ENCODE data around the gene POLR1F.
"Not testable (repeated sequence)": the region's sequence is repeated elsewhere in the genome, so short reads cannot be mapped to it uniquely, and the experiment has no call there.

Gene POLR1F

GRCh38 chr7:19708397-19709248, at the start of gene POLR1F:
POLR1F (minus strand) TSS chr7:19709037; CDS start chr7:19709016, 21 bp downstream.
- DNase-seq (ENCODE audit: low read depth) = peak; percentile 89

DNA sequence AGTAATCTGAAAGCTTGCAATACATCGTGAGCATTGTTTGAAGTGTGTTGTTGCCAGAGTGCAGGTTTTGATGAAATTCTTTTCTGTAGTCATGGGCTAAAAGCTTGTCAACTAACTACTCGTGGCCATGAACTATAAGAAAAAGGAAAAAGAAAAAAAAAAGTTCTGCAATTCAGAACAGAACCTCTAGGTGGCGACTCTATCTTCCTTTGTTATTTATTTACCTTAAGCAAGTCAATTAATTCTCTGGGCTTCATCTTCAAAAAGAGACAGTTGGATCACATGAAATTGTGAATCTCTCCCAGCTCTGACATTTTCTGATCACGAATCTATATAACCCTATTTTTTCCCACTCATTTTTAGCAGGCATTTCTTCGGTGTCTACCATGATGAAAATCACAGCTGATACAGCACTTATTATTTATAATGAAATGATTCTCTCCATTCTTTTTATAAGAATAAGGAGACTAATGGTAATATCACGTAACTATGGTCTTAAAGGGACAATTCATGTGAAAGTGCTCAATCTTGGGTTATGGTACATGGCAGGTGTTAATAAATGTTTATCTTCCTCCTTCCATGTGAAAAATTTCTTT, 45.8 kb upstream of the POLR1F start:
- no peak for DNase-seq (ENCODE audit: low read depth)

DNA sequence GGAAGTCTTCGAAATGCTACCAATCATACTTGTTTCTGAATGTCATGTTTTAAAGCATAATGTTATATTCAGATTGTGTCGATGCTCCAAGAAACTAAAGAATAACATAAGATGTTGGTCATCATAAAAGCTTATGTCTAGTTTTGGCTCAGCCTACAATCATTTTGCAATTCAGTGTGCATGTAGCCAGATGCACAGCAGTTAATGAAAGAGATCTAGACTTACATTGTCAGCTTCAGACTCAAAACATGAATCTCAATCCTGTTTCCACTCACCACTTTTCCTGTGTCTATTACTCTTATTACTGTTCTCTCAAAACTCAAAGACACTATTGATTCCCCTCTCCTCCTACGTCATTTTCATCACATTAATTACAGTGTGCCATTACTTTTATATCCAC, 43.2 kb upstream of the POLR1F start:
- no peak for DNase-seq (ENCODE audit: low read depth)

GRCh38 chr7:19749658-19750057, 40.8 kb upstream of the POLR1F start:
- no peak for DNase-seq (ENCODE audit: low read depth)

- no peak for DNase-seq (ENCODE audit: low read depth)
These were observed 39.0 kb upstream of the POLR1F start for GRCh38 chr7:19747740-19748339.

DNA sequence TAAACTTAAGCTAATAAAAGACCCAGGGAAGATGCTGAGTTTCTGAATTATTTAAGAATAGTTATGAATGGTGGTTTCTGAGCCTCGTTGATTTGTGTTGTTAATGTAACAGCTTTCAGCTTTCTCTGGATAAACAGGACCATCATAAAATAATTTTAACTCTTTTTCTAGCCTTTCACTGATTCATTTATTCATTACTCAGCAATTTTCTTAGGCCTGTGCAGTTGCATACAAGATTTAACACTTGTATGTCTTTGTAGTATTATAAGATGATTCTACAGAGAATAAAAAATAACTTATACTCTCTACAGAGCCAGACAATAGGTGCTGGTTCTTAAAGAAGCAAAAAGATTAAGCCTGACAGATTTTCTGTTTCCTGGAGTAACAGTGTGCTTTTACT, 35.2 kb upstream of the POLR1F start:
- no peak for DNase-seq (ENCODE audit: low read depth)

- DNase-seq (ENCODE audit: low read depth) = no peak
These were observed 19.9 kb upstream of the POLR1F start for GRCh38 chr7:19728716-19729115.

GRCh38 chr7:19725770-19726169, 16.9 kb upstream of the POLR1F start:
- no peak for DNase-seq (ENCODE audit: low read depth)

DNA sequence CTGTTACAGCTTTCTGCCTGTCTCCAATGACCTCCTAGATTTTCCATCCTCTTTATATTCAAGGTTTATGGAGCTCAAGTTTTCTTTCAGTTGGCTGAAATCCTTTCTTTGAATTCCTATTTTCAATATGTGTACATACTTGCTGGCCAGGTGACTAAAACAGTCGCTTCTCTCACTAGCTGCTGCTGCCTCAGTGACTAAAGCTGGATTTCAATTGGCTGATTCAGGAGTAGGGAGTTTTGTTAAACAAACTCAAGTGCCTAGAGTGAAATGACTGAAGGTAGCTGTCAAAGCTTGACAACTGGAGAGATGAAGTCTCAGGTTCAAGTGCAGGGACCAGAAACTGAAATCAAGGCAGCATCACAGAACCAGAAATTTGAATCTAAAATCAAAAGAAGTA, 6.7 kb upstream of the POLR1F start:
- DNase-seq (ENCODE audit: low read depth) = no peak

DNA sequence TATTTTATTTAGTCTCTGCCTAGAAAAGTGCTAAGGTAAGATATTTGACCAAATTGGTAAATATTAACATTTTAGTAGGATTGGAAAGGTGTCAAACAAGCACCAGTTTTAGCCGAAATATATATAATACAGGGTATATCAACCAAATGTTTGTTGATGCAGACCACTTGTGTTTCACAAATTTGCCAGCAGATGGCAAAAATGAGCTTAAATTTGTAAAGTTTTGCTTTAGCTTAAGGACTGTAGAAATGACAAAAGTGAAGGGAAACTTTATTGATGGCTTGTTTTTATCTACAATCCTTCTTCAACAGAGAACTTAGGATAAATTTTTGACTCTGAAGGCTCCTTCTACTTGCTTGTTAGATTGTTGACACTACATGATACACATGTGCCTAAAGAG, 4.8 kb upstream of the POLR1F start:
- no peak for DNase-seq (ENCODE audit: low read depth)

DNA sequence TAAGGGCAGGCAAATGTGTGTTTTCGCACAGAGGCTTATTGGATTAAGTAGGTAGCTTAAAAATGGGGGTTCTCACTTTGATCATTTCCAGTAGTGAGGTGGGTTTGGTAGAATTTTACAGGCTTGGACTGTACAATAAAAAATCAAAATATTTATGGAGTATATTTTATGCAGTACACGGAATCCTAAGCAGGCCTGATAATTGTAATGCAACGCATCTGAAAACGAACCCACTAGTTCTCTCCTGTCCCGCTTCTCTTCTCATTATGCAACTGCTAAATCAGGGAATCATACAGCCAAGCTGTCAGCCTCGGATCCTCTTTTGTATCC, 377 bp upstream of the POLR1F start:
- DNase-seq (ENCODE audit: low read depth) = no peak

DNA sequence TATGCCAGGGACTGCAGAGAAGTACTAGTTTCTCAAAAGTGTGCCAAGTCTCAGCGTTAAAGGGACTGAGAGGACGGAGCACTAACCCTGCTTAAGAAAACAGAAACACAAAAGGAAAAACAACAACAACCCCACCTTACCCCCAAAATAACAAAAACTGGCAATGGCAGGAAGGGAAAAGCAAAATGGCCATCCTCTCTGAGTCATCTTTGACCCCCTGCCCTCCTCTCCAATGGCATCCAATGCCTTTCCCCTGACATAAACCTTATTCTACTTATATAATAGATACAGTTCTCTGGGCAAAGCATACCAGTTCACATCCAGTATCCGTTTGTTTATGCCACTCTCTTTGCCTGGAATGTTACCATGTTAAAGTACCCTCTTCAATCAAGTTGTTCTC, 1.6 kb downstream of the POLR1F start:
- DNase-seq (ENCODE audit: low read depth) = no peak

DNA sequence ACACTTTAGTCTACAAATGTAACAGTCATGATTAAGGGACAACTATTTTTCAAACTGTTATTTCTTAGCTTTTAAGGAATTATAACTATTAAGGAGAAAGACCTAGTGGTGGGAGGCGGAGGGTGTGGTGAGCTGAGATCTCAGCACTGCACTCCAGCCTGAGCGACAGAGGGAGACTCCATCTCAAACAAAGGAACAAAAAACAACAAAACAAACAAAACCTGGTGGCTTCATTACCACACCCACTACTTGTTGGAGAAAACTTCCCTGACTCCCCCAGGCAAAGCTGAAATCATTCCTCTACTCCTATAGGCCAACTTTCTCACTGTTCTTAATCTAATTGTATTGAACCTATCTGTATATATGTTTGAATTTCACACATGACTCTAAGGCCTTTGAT, 3.2 kb downstream of the POLR1F start:
- DNase-seq (ENCODE audit: low read depth) = no peak

GRCh38 chr7:19701471-19701870, 7.4 kb downstream of the POLR1F start:
- no peak for DNase-seq (ENCODE audit: low read depth)

DNA sequence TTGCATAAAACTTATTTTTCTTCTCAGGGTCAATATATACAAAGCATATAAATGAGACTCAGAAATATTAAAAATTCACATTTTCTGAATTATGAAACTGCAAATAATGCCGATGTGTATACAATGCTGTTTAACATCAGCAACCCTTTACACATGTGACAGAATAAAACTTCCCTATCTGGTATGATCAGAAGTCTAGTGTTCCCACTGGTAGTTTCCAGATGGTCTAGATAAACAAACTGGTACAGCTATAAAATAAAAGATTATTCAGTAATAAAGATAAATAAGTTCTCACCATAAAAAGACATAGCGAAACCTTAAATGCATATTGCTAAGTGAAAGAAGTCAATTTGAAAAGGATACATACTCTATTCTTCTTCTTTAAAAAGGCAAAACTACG, 7.9 kb downstream of the POLR1F start:
- DNase-seq (ENCODE audit: low read depth) = no peak

DNA sequence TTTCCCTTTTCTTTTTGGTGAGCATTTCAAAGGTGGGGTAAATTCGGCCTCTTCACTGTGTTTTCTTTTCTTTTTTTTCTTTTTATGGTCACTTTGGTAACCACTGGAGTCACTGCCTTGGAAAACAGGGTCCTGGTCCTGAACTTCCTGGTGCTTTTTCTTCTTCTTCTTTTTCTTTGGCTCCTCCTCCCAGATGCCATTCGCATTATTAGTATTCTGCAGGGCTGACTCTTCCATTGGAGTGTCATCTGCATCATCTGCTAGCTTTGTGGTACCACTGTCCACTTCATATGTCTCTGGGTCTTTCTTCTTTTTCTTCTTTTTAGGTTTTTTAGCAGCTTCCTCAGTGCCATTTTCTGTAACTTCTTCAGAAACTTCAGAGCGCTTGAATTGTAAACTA, 10.5 kb downstream of the POLR1F start:
- no peak for DNase-seq (ENCODE audit: low read depth)

DNA sequence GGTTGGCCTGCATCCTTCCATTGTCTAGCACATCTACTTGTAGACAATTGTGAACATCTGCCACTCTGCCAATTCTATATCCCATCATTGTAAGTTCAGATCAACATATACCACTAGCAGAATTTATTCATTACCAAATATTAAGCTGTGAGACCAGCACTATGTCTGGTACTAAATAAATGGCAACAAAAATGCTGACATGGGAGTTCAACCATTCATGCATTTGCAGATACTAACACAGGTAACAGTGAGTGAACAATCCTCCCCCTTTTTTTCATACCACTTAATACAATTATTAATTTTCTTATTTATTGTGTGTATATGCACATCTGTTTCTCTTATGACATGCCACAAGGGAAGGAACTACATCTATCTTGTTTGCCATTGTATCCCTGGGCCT, 11.9 kb downstream of the POLR1F start:
- DNase-seq (ENCODE audit: low read depth) = no peak

- DNase-seq (ENCODE audit: low read depth) = no peak
These were observed 16.6 kb downstream of the POLR1F start for GRCh38 chr7:19692111-19692828.

GRCh38 chr7:19690736-19691135, 18.1 kb downstream of the POLR1F start:
- no peak for DNase-seq (ENCODE audit: low read depth)

DNA sequence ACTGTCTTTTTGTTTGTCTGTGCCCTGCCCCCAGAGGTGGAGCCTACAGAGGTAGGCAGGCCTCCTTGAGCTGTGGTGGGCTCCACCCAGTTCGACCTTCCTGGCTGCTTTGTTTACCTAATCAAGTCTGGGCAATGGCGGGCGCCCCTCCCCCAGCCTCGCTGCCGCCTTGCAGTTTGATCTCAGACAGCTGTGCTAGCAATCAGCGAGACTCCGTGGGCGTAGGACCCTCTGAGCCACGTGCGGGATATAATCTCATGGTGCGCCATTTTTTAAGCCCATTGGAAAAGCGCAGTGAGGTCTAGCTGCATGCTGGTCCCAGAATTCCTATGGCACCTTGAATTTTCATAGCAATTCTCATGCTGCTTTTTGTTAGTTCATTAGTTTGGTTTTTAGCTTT, 19.7 kb downstream of the POLR1F start:
- not testable (repeated sequence) for DNase-seq (ENCODE audit: low read depth)

DNA sequence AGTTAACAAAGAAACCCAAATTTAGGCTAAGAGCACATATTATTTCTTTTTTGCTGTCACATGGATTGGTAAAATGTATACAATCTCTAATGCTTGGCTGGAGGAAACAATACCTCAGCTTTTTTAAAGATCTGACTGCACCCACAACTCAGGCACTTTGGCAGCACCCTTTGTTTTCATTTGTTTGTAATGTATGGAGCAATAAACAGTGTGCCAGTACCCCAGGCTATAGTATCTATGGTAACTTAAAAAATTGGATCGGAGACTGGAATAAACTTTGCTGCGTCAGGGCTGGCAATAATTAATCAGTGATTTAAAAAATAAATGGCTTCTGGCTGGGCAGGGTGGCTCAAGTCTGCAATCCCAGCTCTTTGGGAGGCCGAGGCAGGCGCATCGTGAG, 27.2 kb downstream of the POLR1F start:
- no peak for DNase-seq (ENCODE audit: low read depth)

DNA sequence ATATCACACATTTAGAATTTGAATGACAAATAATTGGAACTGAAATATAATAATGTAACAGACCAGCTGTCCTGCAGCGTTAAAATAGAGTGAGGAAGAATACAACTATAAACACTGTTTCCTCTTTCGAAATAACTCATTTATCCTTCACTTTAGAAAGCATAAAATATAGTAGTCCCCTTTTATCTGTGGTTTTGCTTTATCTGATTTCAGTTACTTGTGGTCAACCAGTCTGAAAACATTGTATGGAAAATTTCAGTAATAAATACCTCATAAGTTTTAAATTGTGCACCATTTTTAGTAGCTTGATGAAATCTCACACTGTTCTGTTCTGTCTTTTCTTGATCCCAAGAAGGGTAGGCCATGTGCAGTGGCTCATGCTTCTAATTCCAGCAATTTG, 31.7 kb downstream of the POLR1F start:
- DNase-seq (ENCODE audit: low read depth) = no peak

GRCh38 chr7:19675816-19676215, 33.0 kb downstream of the POLR1F start:
- DNase-seq (ENCODE audit: low read depth) = no peak

Measured in activated T-cell treated with anti-CD3 and anti-CD28 coated beads for 48 hours (primary cell).